B cell (primary cell): Measurements from ENCODE around the gene HS2ST1.

Experiments used
- CTCF ChIP-seq: fragments of 200-600 bp; IDR thresholded peaks from one replicate; pipeline ENCODE4 v1.8.0; 2022; ENCODE audit warnings: antibody characterized with exemption, mild to moderate bottlenecking
- EZH2 ChIP-seq: IDR thresholded peaks from 2 replicates; pipeline ENCODE4 v1.6.1; 2012; ENCODE audit warnings: borderline replicate concordance, low read depth, mild to moderate bottlenecking, moderate library complexity, low read length; ENCODE audit not compliant: insufficient read depth, poor library complexity, severe bottlenecking

DNA sequence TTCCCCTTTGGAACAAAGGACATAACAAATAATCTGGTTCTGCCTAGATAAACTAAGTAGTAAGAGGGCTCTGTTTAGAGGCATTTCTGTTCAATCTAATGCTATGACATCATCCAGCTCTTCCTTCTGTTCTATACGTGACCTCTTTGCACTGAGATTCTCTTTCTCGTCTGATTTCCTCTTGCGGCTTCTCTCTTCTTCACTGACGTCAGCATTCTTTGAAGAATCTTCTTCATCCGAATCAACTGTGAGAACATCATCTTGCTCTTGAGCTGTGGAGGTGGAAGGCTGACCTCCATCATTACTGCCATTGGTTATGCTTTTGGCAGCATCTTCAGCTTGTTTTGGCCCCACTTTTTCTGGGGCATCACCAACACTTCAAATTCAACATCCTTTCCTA lies 130.4 kb downstream of the HS2ST1 start:
- TF ChIP-seq CTCF: no peak
- TF ChIP-seq EZH2: no peak
